OCI-LY1 (cell line): Measurements from ENCODE around the gene A4GNT.

ENCODE experiments used
- CTCF ChIP-seq: fragments of 200-600 bp; sonication (generic), shearing (Covaris generic); IDR thresholded peaks from 2 replicates; pipeline ENCODE4 v1.5.1; 2017; ENCODE audit warnings: mild to moderate bottlenecking, antibody characterized with exemption, low read length, moderate library complexity, mixed read lengths
- EZH2 ChIP-seq: fragments of 200-600 bp; sonication (generic), shearing (Covaris generic); IDR thresholded peaks from 2 replicates; pipeline ENCODE4 v1.8.0; 2017; ENCODE audit warnings: borderline replicate concordance, mixed run types, mild to moderate bottlenecking, antibody characterized with exemption, low read length, moderate library complexity, mixed read lengths

GRCh38 chr3:138097192-138098172 lies 34.7 kb downstream of the A4GNT start:
- no peak for TF ChIP-seq EZH2
- TF ChIP-seq CTCF, result 0 out of 2 replicates have a peak, but pooled peaks have one; percentile 11
